H9 (cell line): ENCODE measurements around the gene ZNF165. TPM values are rescaled to one million over a fixed set of nuclear protein-coding genes. Genes with fewer than 3 reads are reported as not detected.
A peak's percentile ranks its signal among the peaks of the same experiment; 100 is the strongest.

Experiments
- DNase-seq: peaks from one replicate; pipeline ENCODE4 v3.0.0-alpha.2; 2017
- H2AFZ ChIP-seq: one replicate; pipeline ENCODE4 v1.6.1; 2013; ENCODE audit warnings: mild to moderate bottlenecking, low read length, control low read depth, moderate library complexity
- H2AK5ac ChIP-seq: 2 replicates; pipeline ENCODE4 v1.6.1; 2013; ENCODE audit warnings: low read length, control low read depth, mixed read lengths; ENCODE audit not compliant: insufficient read length
- H2BK120ac ChIP-seq: one replicate; pipeline ENCODE4 v1.6.1; 2013; ENCODE audit warnings: low read depth, mild to moderate bottlenecking, low read length, control low read depth, inconsistent platforms; ENCODE audit not compliant: poor library complexity, severe bottlenecking
- H2BK12ac ChIP-seq: 2 replicates; pipeline ENCODE4 v1.6.1; 2013; ENCODE audit warnings: low read length, control low read depth, mixed read lengths, low read depth; ENCODE audit not compliant: insufficient read length
- H2BK15ac ChIP-seq: 2 replicates; pipeline ENCODE4 v1.6.1; 2013; ENCODE audit warnings: low read depth, low read length, control low read depth
- H2BK20ac ChIP-seq: one replicate; pipeline ENCODE4 v1.6.1; 2013; ENCODE audit warnings: low read depth, mild to moderate bottlenecking, low read length, control low read depth, inconsistent platforms; ENCODE audit not compliant: poor library complexity, severe bottlenecking
- H2BK5ac ChIP-seq: 2 replicates; pipeline ENCODE4 v1.6.1; 2013; ENCODE audit warnings: low read length, control low read depth, mixed read lengths; ENCODE audit not compliant: insufficient read length
- H3K14ac ChIP-seq: 2 replicates; pipeline ENCODE4 v1.6.1; 2013; ENCODE audit warnings: low read length, control low read depth; ENCODE audit not compliant: insufficient read depth
- H3K18ac ChIP-seq: 2 replicates; pipeline ENCODE4 v1.6.1; 2013; ENCODE audit warnings: low read depth, mild to moderate bottlenecking, mixed read lengths, low read length, control low read depth; ENCODE audit not compliant: insufficient read length
- H3K23ac ChIP-seq: 2 replicates; pipeline ENCODE4 v1.6.1; 2013; ENCODE audit warnings: low read length, control low read depth, mixed read lengths, low read depth; ENCODE audit not compliant: insufficient read length
- H3K23me2 ChIP-seq: 2 replicates; pipeline ENCODE4 v1.6.1; 2013; ENCODE audit warnings: low read depth, mild to moderate bottlenecking, mixed read lengths, low read length, control low read depth; ENCODE audit not compliant: insufficient read length, poor library complexity, severe bottlenecking
- H3K27ac ChIP-seq: 2 replicates; pipeline ENCODE4 v1.5.1; 2013; ENCODE audit warnings: low read length, control low read depth, mixed read lengths, low read depth; ENCODE audit not compliant: insufficient read length
- H3K27me3 ChIP-seq: 2 replicates; pipeline ENCODE4 v1.6.1; 2013; ENCODE audit warnings: low read length, control low read depth, inconsistent platforms; ENCODE audit not compliant: insufficient read depth
- H3K4ac ChIP-seq: 2 replicates; pipeline ENCODE4 v1.6.1; 2013; ENCODE audit warnings: low read depth, mild to moderate bottlenecking, control low read depth, inconsistent platforms, low read length, moderate library complexity
- H3K4me1 ChIP-seq: 2 replicates; pipeline ENCODE4 v1.6.1; 2013; ENCODE audit warnings: low read length, control low read depth, inconsistent platforms; ENCODE audit not compliant: insufficient read depth
- H3K4me2 ChIP-seq: 2 replicates; pipeline ENCODE4 v1.6.1; 2013; ENCODE audit warnings: low read length, control low read depth, mixed read lengths; ENCODE audit not compliant: insufficient read length, insufficient read depth
- H3K56ac ChIP-seq: 2 replicates; pipeline ENCODE4 v1.6.1; 2013; ENCODE audit warnings: low read depth, mild to moderate bottlenecking, mixed read lengths, low read length, control low read depth; ENCODE audit not compliant: insufficient read length
- H3K79me1 ChIP-seq: 2 replicates; pipeline ENCODE4 v1.6.1; 2013; ENCODE audit warnings: low read depth, mild to moderate bottlenecking, moderate library complexity, low read length, control low read depth, inconsistent platforms; ENCODE audit not compliant: insufficient read depth, poor library complexity, severe bottlenecking
- H3K79me2 ChIP-seq: 2 replicates; pipeline ENCODE4 v1.6.1; 2013; ENCODE audit warnings: low read length, control low read depth, inconsistent platforms; ENCODE audit not compliant: insufficient read depth
- H3K9ac ChIP-seq: 2 replicates; pipeline ENCODE4 v1.6.1; 2013; ENCODE audit warnings: low read length, control low read depth, mixed read lengths; ENCODE audit not compliant: insufficient read length; ENCODE audit errors: extremely low read depth
- H3K9me3 ChIP-seq: one replicate; pipeline ENCODE4 v1.6.1; 2013; ENCODE audit warnings: low read depth, low read length, inconsistent platforms; ENCODE audit not compliant: control insufficient read depth
- H3T11ph ChIP-seq: one replicate; pipeline ENCODE4 v1.6.1; 2013; ENCODE audit warnings: mild to moderate bottlenecking, low read length, control low read depth, inconsistent platforms
- H4K20me1 ChIP-seq: one replicate; pipeline ENCODE4 v1.6.1; 2013; ENCODE audit not compliant: control insufficient read depth, insufficient read length, insufficient read depth
- H4K5ac ChIP-seq: 2 replicates; pipeline ENCODE4 v1.6.1; 2013; ENCODE audit warnings: low read depth, mild to moderate bottlenecking, mixed read lengths, low read length, control low read depth; ENCODE audit not compliant: insufficient read length
- H4K8ac ChIP-seq: replicated peaks from 2 replicates; pipeline ENCODE4 v1.6.1; 2013; ENCODE audit warnings: low read length, control low read depth, mixed read lengths, low read depth; ENCODE audit not compliant: insufficient read length
- H4K91ac ChIP-seq: 2 replicates; pipeline ENCODE4 v1.6.1; 2013; ENCODE audit warnings: low read depth, mild to moderate bottlenecking, moderate library complexity, mixed read lengths, low read length, control low read depth; ENCODE audit not compliant: insufficient read length
- H3K27ac Mint-ChIP-seq, 3 experiments: 2 replicates in 2 of 3; 3 replicates in 1 of 3; pipeline ENCODE4 v1.8.0; 2020 to 2021; ENCODE audit warnings: mixed read lengths in 3 of 3, mild to moderate bottlenecking in 1 of 3, moderate library complexity in 1 of 3
- H3K27me3 Mint-ChIP-seq: 2 replicates; pipeline ENCODE4 v1.8.0; 2021; ENCODE audit warnings: low read depth, mild to moderate bottlenecking, moderate library complexity, mixed read lengths
- H3K36me3 Mint-ChIP-seq, 3 experiments: 2 replicates in 2 of 3; 3 replicates in 1 of 3; pipeline ENCODE4 v1.8.0; 2020 to 2021; ENCODE audit warnings: low read depth in 3 of 3, mixed read lengths in 3 of 3; ENCODE audit not compliant: insufficient read depth in 1 of 3
- H3K4me1 Mint-ChIP-seq, 2 experiments: 2 replicates each; pipeline ENCODE4 v1.8.0; 2020; ENCODE audit warnings: mixed read lengths in 2 of 2
- H3K4me3 Mint-ChIP-seq, 2 experiments: 2 replicates in 1 of 2; 3 replicates in 1 of 2; pipeline ENCODE4 v1.8.0; 2020 to 2021; ENCODE audit warnings: mild to moderate bottlenecking in 2 of 2, mixed read lengths in 2 of 2, moderate library complexity in 1 of 2
- H3K9me3 Mint-ChIP-seq, 2 experiments: 2 replicates in 1 of 2; 3 replicates in 1 of 2; pipeline ENCODE4 v1.8.0; 2020; ENCODE audit warnings: mild to moderate bottlenecking in 2 of 2, mixed read lengths in 2 of 2, moderate library complexity in 1 of 2
- CTCF ChIP-seq: fragments of 200-600 bp; sonication (generic); conservative IDR thresholded peaks from 3 replicates; pipeline ENCODE4 v1.8.0; 2021; ENCODE audit warnings: antibody characterized with exemption, mild to moderate bottlenecking
- WGBS: extraction: QIAGEN DNeasy Blood & Tissue Kit; methylation state at CpG from one replicate; pipeline ENCODE4 v1.1.7; 2013; ENCODE audit warnings: missing lambda C conversion rate, low lambda C conversion rate, mixed read lengths; ENCODE audit not compliant: insufficient read length; ENCODE audit errors: extremely low coverage; 5-methylcytosine and 5-hydroxymethylcytosine counted together
- total RNA-seq: library from RNA; stranded (reverse); gene quantifications from 2 replicates; pipeline ENCODE4 v1.2.1, GENCODE V29; 2021

ZNF165 gene
- total RNA-seq, 1 experiment from 2014 or later: 5.8 TPM

DNA sequence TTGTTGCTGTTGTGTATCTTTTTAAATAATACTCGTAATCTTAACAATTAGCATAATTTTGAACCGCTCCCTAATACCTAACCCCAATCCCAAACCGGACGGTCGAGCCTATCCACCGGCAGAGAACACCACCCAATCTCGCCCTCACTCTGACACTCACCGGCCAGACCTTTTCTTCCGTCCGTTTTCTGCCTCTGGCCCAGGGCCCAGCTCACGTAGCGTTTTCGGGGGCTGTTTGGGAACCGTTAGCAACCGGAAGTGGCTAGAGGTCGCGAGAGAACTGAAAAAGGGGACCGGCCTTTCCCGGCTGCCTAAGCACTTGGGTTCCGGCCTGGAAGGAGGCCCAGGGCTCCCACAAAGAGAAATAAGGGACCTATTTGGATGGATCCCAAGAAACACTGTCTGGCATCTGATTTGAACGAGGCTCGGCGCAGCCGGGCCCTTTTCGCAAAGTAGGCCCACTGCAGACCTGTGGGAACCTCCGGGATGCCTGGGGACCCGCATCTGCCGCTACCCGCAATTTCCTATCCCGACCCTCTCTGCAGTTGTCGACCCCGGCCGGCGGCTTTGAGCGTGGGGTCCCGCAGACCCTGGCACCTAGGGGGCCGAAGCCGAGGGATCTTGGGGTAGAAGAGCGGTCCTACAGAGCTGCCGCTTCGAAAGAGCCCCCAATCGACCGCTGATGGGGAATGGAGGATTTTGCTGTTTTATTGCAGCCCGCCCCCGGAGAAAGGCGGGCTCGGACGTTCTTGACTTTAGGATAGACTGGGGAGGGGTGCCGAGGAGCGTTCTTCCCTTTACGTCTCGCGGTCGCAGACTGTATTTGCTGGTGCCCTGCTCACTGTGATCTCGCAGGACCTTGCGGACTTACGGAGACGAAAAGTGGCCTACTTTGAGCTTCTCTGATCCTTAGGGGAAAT, 56.5 kb downstream of the ZNF165 start:
- peak; percentile 88 for DNase-seq
- H3K4ac ChIP-seq: no peak overlapping the region
- no peak overlapping the region for H2BK120ac ChIP-seq
- H3K9me3 Mint-ChIP-seq: no peaks in the 10 kb centered on the region
- H3K18ac ChIP-seq: no peak overlapping the region
- WGBS: no CpG with 5 or more reads among the region's 58 CpGs
- peaks cover 19% of the 10 kb centered on the region for H3K23me2 ChIP-seq
- peaks cover 19 to 25% of the 10 kb centered on the region in 2 experiments for H3K4me1 Mint-ChIP-seq
- H4K20me1 ChIP-seq: no peaks in the 10 kb centered on the region
- no peak overlapping the region for H2AK5ac ChIP-seq
- 0 out of 2 replicates have a peak overlapping the region, but pooled peaks have one; percentile 45 for H2BK15ac ChIP-seq
- H3K14ac ChIP-seq: peak overlapping the region; percentile 86
- no peak overlapping the region for H2BK5ac ChIP-seq
- H3K27me3 ChIP-seq: no peaks in the 10 kb centered on the region; the same call in 1 of the 2 replicates
- peak overlapping the region; percentile 88 for H3K9ac ChIP-seq
- no peak overlapping the region for H2BK20ac ChIP-seq
- no peak overlapping the region for H3K56ac ChIP-seq
- H3K9me3 ChIP-seq: no peaks in the 10 kb centered on the region
- peak overlapping the region; percentile 75 for H3K4me2 ChIP-seq
- no peak overlapping the region for H4K91ac ChIP-seq
- no peak overlapping the region for H3T11ph ChIP-seq
- peak overlapping the region; percentile 90 to 97 for H3K4me3 Mint-ChIP-seq
- H3K27me3 Mint-ChIP-seq: peaks cover 23% of the 10 kb centered on the region
- no peak overlapping the region for H3K23ac ChIP-seq
- H2AFZ ChIP-seq: peak overlapping the region; percentile 78
- no peaks in the 10 kb centered on the region; the same call in 1 of the 2 replicates for H3K79me2 ChIP-seq
- no peak for TF ChIP-seq CTCF
- H3K27ac Mint-ChIP-seq: peak overlapping the region; percentile 86 to 97 (median 94)
- no peak overlapping the region for H3K27ac ChIP-seq
- H3K4me1 ChIP-seq: peaks cover 4% of the 10 kb centered on the region; the same call in 1 of the 2 replicates
- no peaks in the 10 kb centered on the region for H3K79me1 ChIP-seq
- no peak overlapping the region for H2BK12ac ChIP-seq
- H3K36me3 Mint-ChIP-seq: peaks cover 0 to 13% (median 3%) of the 10 kb centered on the region in 3 experiments; a peak in 5 of 7 replicates
- no peak overlapping the region for H4K8ac ChIP-seq
- H4K5ac ChIP-seq: no peak overlapping the region
